ENCODE results near the gene TNIP2. TPM values are rescaled to one million over a fixed set of nuclear protein-coding genes. Genes with fewer than 3 reads are reported as not detected.
A peak's percentile ranks its signal among the peaks of the same experiment; 100 is the strongest.

Gene TNIP2
- 10 to 100 TPM; 42.3 to 44.3 TPM for total RNA-seq

GRCh38 chr4:2755821-2756690 lies at the start of gene TNIP2:
TSS of gene TNIP2 (minus strand) at chr4:2756336. CDS start at chr4:2756289, 47 bp downstream.
- peak; percentile 80 for DNase-seq
- POLR2A ChIA-PET, result interaction anchor here (0.7 to 1.2 kb wide), 5 partner anchors 10 to 271 kb away, joined by 3 to 7 read pairs (median 3); partner anchors contain the start of genes GRK4 and NOP14

GRCh38 chr4:2804973-2805501 lies 48.9 kb upstream of the TNIP2 start:
- ATAC-seq (no peak), DNase-seq (no peak)
- no peaks in the 10 kb centered on the region for H3K27me3 Mint-ChIP-seq (ENCODE audit: low read depth)
- H3K9me3 Mint-ChIP-seq (ENCODE audit: insufficient read depth), result no peaks in the 10 kb centered on the region
- ChIA-PET CTCF (no interaction called here), POLR2A (no interaction called here)
- H3K4me3 Mint-ChIP-seq, result no peak overlapping the region
- peaks cover 19% of the 10 kb centered on the region for H3K4me1 Mint-ChIP-seq (ENCODE audit: low read depth)
- no peak overlapping the region for H3K27ac Mint-ChIP-seq
- H3K36me3 Mint-ChIP-seq (ENCODE audit: low read depth), result no peaks in the 10 kb centered on the region

More at GRCh38 chr4:2755821-2756690, at the start of gene TNIP2:
- Mint-ChIP-seq H3K4me1 (ENCODE audit: low read depth) (peaks cover 27% of the 10 kb centered on the region), H3K9me3 (ENCODE audit: insufficient read depth) (no peaks in the 10 kb centered on the region), H3K27ac (peak within 1 kb of the TSS; percentile 81), H3K4me3 (peak within 1 kb of the TSS; percentile 76), H3K36me3 (ENCODE audit: low read depth) (peaks cover 8% of the 10 kb centered on the region), H3K27me3 (ENCODE audit: low read depth) (no peaks in the 10 kb centered on the region)
- ATAC-seq, result peak; percentile 90
- CTCF ChIA-PET, result interaction anchor here (0.7 to 2.2 kb wide), 6 partner anchors 10 to 198 kb away, joined by 3 to 7 read pairs (median 4); no protein-coding TSS in a partner anchor

GRCh38 chr4:2804449-2804972 lies 48.4 kb upstream of the TNIP2 start:
- ATAC-seq, result no peak
- no peak overlapping the region for H3K4me3 Mint-ChIP-seq
- H3K27me3 Mint-ChIP-seq (ENCODE audit: low read depth), result no peaks in the 10 kb centered on the region
- DNase-seq, result no peak
- H3K9me3 Mint-ChIP-seq (ENCODE audit: insufficient read depth), result no peaks in the 10 kb centered on the region
- peaks cover 20% of the 10 kb centered on the region for H3K4me1 Mint-ChIP-seq (ENCODE audit: low read depth)
- ChIA-PET POLR2A (no interaction called here), CTCF (no interaction called here)
- no peak overlapping the region for H3K27ac Mint-ChIP-seq
- no peaks in the 10 kb centered on the region for H3K36me3 Mint-ChIP-seq (ENCODE audit: low read depth)

- Mint-ChIP-seq H3K4me1 (ENCODE audit: low read depth) (peaks cover 27% of the 10 kb centered on the region), H3K4me3 (no peak overlapping the region), H3K27me3 (ENCODE audit: low read depth) (no peaks in the 10 kb centered on the region), H3K27ac (no peak overlapping the region), H3K36me3 (ENCODE audit: low read depth) (peaks cover 3% of the 10 kb centered on the region), H3K9me3 (ENCODE audit: insufficient read depth) (no peaks in the 10 kb centered on the region)
- no peak for ATAC-seq
- ChIA-PET CTCF (interaction anchor here (0.7 kb wide), 1 partner anchor 18 kb away, joined by 3 read pairs; no protein-coding TSS in a partner anchor), POLR2A (interaction anchor here (1.3 kb wide), 1 partner anchor 8 kb away, joined by 8 read pairs; no protein-coding TSS in a partner anchor)
- DNase-seq, result no peak
Measured at GRCh38 chr4:2803624-2804448, 47.7 kb upstream of the TNIP2 start.

- H3K9me3 Mint-ChIP-seq (ENCODE audit: insufficient read depth), result no peaks in the 10 kb centered on the region
- CTCF ChIA-PET, result no interaction called here
- POLR2A ChIA-PET, result interaction anchor here (1.3 kb wide), 1 partner anchor 9 kb away, joined by 8 read pairs; no protein-coding TSS in a partner anchor
- H3K4me3 Mint-ChIP-seq, result no peak overlapping the region
- H3K4me1 Mint-ChIP-seq (ENCODE audit: low read depth), result peaks cover 36% of the 10 kb centered on the region
- peaks cover 3% of the 10 kb centered on the region for H3K36me3 Mint-ChIP-seq (ENCODE audit: low read depth)
- H3K27me3 Mint-ChIP-seq (ENCODE audit: low read depth), result no peaks in the 10 kb centered on the region
- ATAC-seq (no peak), DNase-seq (no peak)
- H3K27ac Mint-ChIP-seq, result no peak overlapping the region
Measured at GRCh38 chr4:2802618-2803531, 46.7 kb upstream of the TNIP2 start.

- Mint-ChIP-seq H3K36me3 (ENCODE audit: low read depth) (peaks cover 3% of the 10 kb centered on the region), H3K27ac (peak overlapping the region; percentile 72), H3K9me3 (ENCODE audit: insufficient read depth) (no peaks in the 10 kb centered on the region), H3K27me3 (ENCODE audit: low read depth) (no peaks in the 10 kb centered on the region), H3K4me1 (ENCODE audit: low read depth) (peaks cover 42% of the 10 kb centered on the region), H3K4me3 (peak overlapping the region; percentile 63)
- ATAC-seq, result no peak
- ChIA-PET POLR2A (interaction anchor here (1.1 kb wide), 1 partner anchor 9 kb away, joined by 4 read pairs; no protein-coding TSS in a partner anchor), CTCF (interaction anchor here (2.0 kb wide), 1 partner anchor 153 kb away, joined by 7 read pairs; no protein-coding TSS in a partner anchor)
- DNase-seq, result no peak
Measured at GRCh38 chr4:2800691-2801596, 44.8 kb upstream of the TNIP2 start.

- POLR2A ChIA-PET, result interaction anchor here (0.6 to 3.8 kb wide), 5 partner anchors 10 to 557 kb away, joined by 3 to 30 read pairs (median 3); no protein-coding TSS in a partner anchor
- Mint-ChIP-seq H3K4me1 (ENCODE audit: low read depth) (peaks cover 42% of the 10 kb centered on the region), H3K27ac (peak overlapping the region; percentile 91), H3K9me3 (ENCODE audit: insufficient read depth) (no peaks in the 10 kb centered on the region), H3K36me3 (ENCODE audit: low read depth) (peaks cover 3% of the 10 kb centered on the region), H3K4me3 (peak overlapping the region; percentile 82), H3K27me3 (ENCODE audit: low read depth) (no peaks in the 10 kb centered on the region)
- DNase-seq (no peak), ATAC-seq (no peak)
- CTCF ChIA-PET, result interaction anchor here (1.2 to 2.0 kb wide), 2 partner anchors 13 to 154 kb away, joined by 4 to 7 read pairs; no protein-coding TSS in a partner anchor
Measured at GRCh38 chr4:2799971-2800690, 44.0 kb upstream of the TNIP2 start.

GRCh38 chr4:2799224-2799911 lies 43.2 kb upstream of the TNIP2 start:
- CTCF ChIA-PET, result interaction anchor here (1.0 to 2.0 kb wide), 5 partner anchors 12 to 155 kb away, joined by 3 to 7 read pairs (median 4); partner anchors contain the start of gene TNIP2
- Mint-ChIP-seq H3K4me1 (ENCODE audit: low read depth) (peaks cover 49% of the 10 kb centered on the region), H3K4me3 (peak overlapping the region; percentile 82), H3K27ac (peak overlapping the region; percentile 91), H3K9me3 (ENCODE audit: insufficient read depth) (no peaks in the 10 kb centered on the region), H3K27me3 (ENCODE audit: low read depth) (no peaks in the 10 kb centered on the region), H3K36me3 (ENCODE audit: low read depth) (peaks cover 3% of the 10 kb centered on the region)
- ATAC-seq, result no peak
- POLR2A ChIA-PET, result interaction anchor here (0.6 to 3.8 kb wide), 5 partner anchors 12 to 557 kb away, joined by 3 to 30 read pairs (median 3); no protein-coding TSS in a partner anchor
- no peak for DNase-seq
